Panc1 (cell line): ENCODE data around the gene PILRA. TPM values are rescaled to one million over a fixed set of nuclear protein-coding genes. Genes with fewer than 3 reads are reported as not detected.

Source experiments
- ATAC-seq: fragments of 200-7000 bp; cut with Tn5 transposase; 2 replicates; pipeline ENCODE4 v1.9.1; 2020; ENCODE audit warnings: mild to moderate bottlenecking, moderate library complexity
- BruUV-seq: library from RNA; stranded (reverse); fragments of 400-500 nt; replicated peaks from 2 replicates; lab custom pipeline; 2021; lab: Mats Ljungman, UMichigan
- CTCF ChIA-PET: fragments of 300-600 bp; sonication (Branson Sonifier 250); formaldehyde crosslinking; loops from one replicate; lab custom pipeline; 2022; ENCODE audit warnings: antibody characterized with exemption; lab: Charles Lee
- POLR2A ChIA-PET: fragments of 300-600 bp; sonication (Branson Sonifier 250); formaldehyde crosslinking; loops from one replicate; lab custom pipeline; 2022; ENCODE audit warnings: antibody characterized with exemption; lab: Charles Lee
- DNase-seq: peaks from one replicate; pipeline ENCODE4 v3.0.0-alpha.2; 2010; ENCODE audit warnings: low read depth, low spot score
- H3K27ac ChIP-seq: 2 replicates; pipeline ENCODE4 v1.5.1; 2011; ENCODE audit warnings: mild to moderate bottlenecking, low read length, inconsistent platforms
- H3K27me3 ChIP-seq: fragments of 200-500 bp; sonication (Bioruptor generic); 2 replicates; pipeline ENCODE4 v1.6.0; 2014; ENCODE audit warnings: low read length, inconsistent platforms; ENCODE audit not compliant: control insufficient read depth, insufficient read depth
- H3K36me3 ChIP-seq: fragments of 200-500 bp; sonication (Bioruptor generic); 2 replicates; pipeline ENCODE4 v1.5.1; 2014; ENCODE audit warnings: inconsistent platforms, mild to moderate bottlenecking, low read length, moderate library complexity; ENCODE audit not compliant: control insufficient read depth, insufficient read depth
- H3K4me1 ChIP-seq: 2 replicates; pipeline ENCODE4 v1.5.1; 2011; ENCODE audit warnings: inconsistent platforms, mild to moderate bottlenecking, low read length, moderate library complexity; ENCODE audit not compliant: control insufficient read depth, insufficient read depth
- H3K4me3 ChIP-seq, 2 experiments: 2 replicates each; pipeline ENCODE4 v1.5.1; 2011 to 2012; ENCODE audit warnings: low read depth in 2 of 2, low read length in 2 of 2, mild to moderate bottlenecking in 2 of 2, inconsistent platforms in 1 of 2, moderate library complexity in 1 of 2
- H3K9me3 ChIP-seq: fragments of 200-500 bp; sonication (Bioruptor generic); 2 replicates; pipeline ENCODE4 v1.5.1; 2014; ENCODE audit warnings: low read depth, mild to moderate bottlenecking, inconsistent platforms, low read length, moderate library complexity; ENCODE audit not compliant: control insufficient read depth, insufficient read depth
- CTCF ChIP-seq: fragments of 450-650 bp; IDR thresholded peaks from 2 replicates; pipeline ENCODE4 v1.5.1; 2017; ENCODE audit warnings: mild to moderate bottlenecking
- POLR2AphosphoS5 ChIP-seq: IDR thresholded peaks from 2 replicates; pipeline ENCODE4 v1.6.1; 2012; ENCODE audit warnings: mild to moderate bottlenecking, low read depth, low read length, moderate library complexity
- REST ChIP-seq, 2 experiments: IDR thresholded peaks; 2 replicates each; pipeline ENCODE4 v1.6.1; 2011 to 2012; ENCODE audit warnings: low read depth in 2 of 2, control low read depth in 1 of 2, low read length in 1 of 2, mild to moderate bottlenecking in 1 of 2, moderate library complexity in 1 of 2; ENCODE audit not compliant: insufficient read depth in 1 of 2
- SIN3A ChIP-seq: IDR thresholded peaks from 2 replicates; pipeline ENCODE4 v1.6.1; 2012; ENCODE audit warnings: low read depth, mild to moderate bottlenecking, low read length, moderate library complexity, borderline replicate concordance; ENCODE audit not compliant: insufficient read depth
- TCF7L2 ChIP-seq: IDR thresholded peaks from 2 replicates; pipeline ENCODE4 v1.6.1; 2011; ENCODE audit warnings: mild to moderate bottlenecking, low read depth, low read length, inconsistent platforms
- in situ Hi-C: cut with HindIII; loops from 2 replicates; pipeline ENCODE4 v1.10.0; 2016; ENCODE audit warnings: low sequenced_read_pairs, low pct_unique_long_range_greater_than_20kb
- intact Hi-C: fragments of 100-400 bp; cut with micrococcal nuclease; formaldehyde crosslinking; loops from one replicate; pipeline ENCODE4 v1.10.0; 2022; ENCODE audit not compliant: unreplicated experiment
- total RNA-seq: library from RNA; stranded (reverse); gene quantifications from one replicate; pipeline ENCODE4 v1.2.1, GENCODE V29; 2021; ENCODE audit not compliant: unreplicated experiment

PILRA gene
- total RNA-seq, 1 experiment from 2014 or later = 4.8 TPM

- no peaks in the 10 kb centered on the region for H3K9me3 ChIP-seq
- in situ Hi-C loops (no loop called here), intact Hi-C loops (no loop called here)
- ChIA-PET POLR2A (no interaction called here), CTCF (no interaction called here)
- H3K4me1 ChIP-seq = no peaks in the 10 kb centered on the region
- no peak overlapping the region for H3K27ac ChIP-seq
- no TSS peak for BruUV-seq
- no peaks in the 10 kb centered on the region for H3K36me3 ChIP-seq
- no peak for ATAC-seq
- H3K27me3 ChIP-seq = no peaks in the 10 kb centered on the region
- no peak for DNase-seq
- TF ChIP-seq REST (IDR thresholded peaks at IDR 0.05; ENCODE audit: insufficient read depth in 1 of 2, low read depth in 2 of 2, low read length in 1 of 2) (no peak), CTCF (no peak), POLR2AphosphoS5 (no peak), TCF7L2 (no peak), SIN3A (no peak)
- H3K4me3 ChIP-seq = no peak overlapping the region
Observed at GRCh38 chr7:100389437-100390088, 16.3 kb downstream of the PILRA start.

- no peaks in the 10 kb centered on the region for H3K27me3 ChIP-seq
- no peaks in the 10 kb centered on the region for H3K9me3 ChIP-seq
- no peaks in the 10 kb centered on the region for H3K36me3 ChIP-seq
- no peak for TF ChIP-seq REST (IDR thresholded peaks at IDR 0.05; ENCODE audit: insufficient read depth in 1 of 2, low read depth in 2 of 2, low read length in 1 of 2)
- no peak for TF ChIP-seq TCF7L2
- TF ChIP-seq POLR2AphosphoS5 = no peak
- POLR2A ChIA-PET = no interaction called here
- DNase-seq (no peak), ATAC-seq (peak; percentile 63; the same call in 1 of the 2 replicates)
- H3K4me3 ChIP-seq = no peak overlapping the region
- in situ Hi-C loops (no loop called here), intact Hi-C loops (no loop called here)
- CTCF ChIA-PET = interaction anchor here (1.1 kb wide), 1 partner anchor 17 kb away, joined by 5 read pairs; no protein-coding TSS in a partner anchor
- H3K27ac ChIP-seq = no peak overlapping the region
- no TSS peak for BruUV-seq
- no peaks in the 10 kb centered on the region for H3K4me1 ChIP-seq
Observed at GRCh38 chr7:100390286-100391009, 17.2 kb downstream of the PILRA start.
